Neural crest cell (in vitro differentiated cells): ENCODE data around the gene ATP6V0E2. TPM values are rescaled to one million over a fixed set of nuclear protein-coding genes. Genes with fewer than 3 reads are reported as not detected.

ENCODE experiments used
- DNase-seq: peaks from one replicate; pipeline ENCODE4 v3.0.0; 2021; ENCODE audit warnings: low read depth, mixed read lengths, low spot score
- H3K27ac Mint-ChIP-seq: one replicate; pipeline ENCODE4 v1.8.0; 2021; ENCODE audit warnings: mild to moderate bottlenecking, mixed read lengths; ENCODE audit not compliant: unreplicated experiment
- H3K27me3 Mint-ChIP-seq: 2 replicates; pipeline ENCODE4 v1.8.0; 2021; ENCODE audit warnings: low read depth, mild to moderate bottlenecking, mixed read lengths
- H3K36me3 Mint-ChIP-seq: 2 replicates; pipeline ENCODE4 v1.8.0; 2021; ENCODE audit warnings: low read depth, mild to moderate bottlenecking, mixed read lengths
- H3K4me1 Mint-ChIP-seq: 2 replicates; pipeline ENCODE4 v1.8.0; 2021; ENCODE audit warnings: mixed read lengths
- H3K4me3 Mint-ChIP-seq: one replicate; pipeline ENCODE4 v1.8.0; 2021; ENCODE audit warnings: mild to moderate bottlenecking, mixed read lengths
- H3K9me3 Mint-ChIP-seq: 2 replicates; pipeline ENCODE4 v1.8.0; 2021; ENCODE audit warnings: mixed read lengths
- CTCF ChIP-seq: fragments of 200-600 bp; sonication (generic); conservative IDR thresholded peaks from 2 replicates; pipeline ENCODE4 v1.5.0; 2021; ENCODE audit warnings: antibody characterized with exemption, mild to moderate bottlenecking
- total RNA-seq: library from RNA; stranded (reverse); gene quantifications from 2 replicates; pipeline ENCODE4 v1.2.1, GENCODE V29; 2021

The ATP6V0E2 gene
- total RNA-seq, 1 donor from 2014 or later = 87.4 TPM

GRCh38 chr7:149850007-149850594 lies 23.7 kb upstream of the ATP6V0E2 start:
- Mint-ChIP-seq H3K27ac (no peak overlapping the region), H3K9me3 (no peaks in the 10 kb centered on the region), H3K27me3 (no peaks in the 10 kb centered on the region), H3K4me1 (peaks cover 18% of the 10 kb centered on the region), H3K4me3 (no peak overlapping the region), H3K36me3 (no peaks in the 10 kb centered on the region)
- no peak for DNase-seq
- no peak for TF ChIP-seq CTCF

GRCh38 chr7:149850716-149851115 lies 23.1 kb upstream of the ATP6V0E2 start:
- Mint-ChIP-seq H3K4me3 (no peak overlapping the region), H3K36me3 (no peaks in the 10 kb centered on the region), H3K4me1 (peaks cover 24% of the 10 kb centered on the region), H3K27ac (no peak overlapping the region), H3K9me3 (no peaks in the 10 kb centered on the region), H3K27me3 (no peaks in the 10 kb centered on the region)
- TF ChIP-seq CTCF = no peak
- no peak for DNase-seq

GRCh38 chr7:149851449-149851848 lies 22.3 kb upstream of the ATP6V0E2 start:
- no peak for DNase-seq
- Mint-ChIP-seq H3K27ac (no peak overlapping the region), H3K4me1 (peaks cover 29% of the 10 kb centered on the region), H3K9me3 (no peaks in the 10 kb centered on the region), H3K36me3 (no peaks in the 10 kb centered on the region), H3K4me3 (no peak overlapping the region), H3K27me3 (no peaks in the 10 kb centered on the region)
- TF ChIP-seq CTCF = no peak

GRCh38 chr7:149853157-149853556 lies 20.6 kb upstream of the ATP6V0E2 start:
- DNase-seq = no peak
- H3K27me3 Mint-ChIP-seq = no peaks in the 10 kb centered on the region
- peaks cover 31% of the 10 kb centered on the region for H3K4me1 Mint-ChIP-seq
- no peak overlapping the region for H3K27ac Mint-ChIP-seq
- TF ChIP-seq CTCF = no peak
- no peaks in the 10 kb centered on the region for H3K36me3 Mint-ChIP-seq
- H3K9me3 Mint-ChIP-seq = no peaks in the 10 kb centered on the region
- H3K4me3 Mint-ChIP-seq = no peak overlapping the region

- no peak overlapping the region for H3K4me3 Mint-ChIP-seq
- no peaks in the 10 kb centered on the region for H3K9me3 Mint-ChIP-seq
- no peaks in the 10 kb centered on the region for H3K36me3 Mint-ChIP-seq
- H3K27me3 Mint-ChIP-seq = no peaks in the 10 kb centered on the region
- peak overlapping the region; percentile 87 for H3K27ac Mint-ChIP-seq
- no peak for TF ChIP-seq CTCF
- peaks cover 29% of the 10 kb centered on the region for H3K4me1 Mint-ChIP-seq
- no peak for DNase-seq
Measured at GRCh38 chr7:149854611-149855360, 19.0 kb upstream of the ATP6V0E2 start.
